GM12873 (cell line): ENCODE measurements around the gene SH2D7.

Experiments
- TF ChIP-seq, protein P1 (sequence below): IDR thresholded peaks from 2 replicates; pipeline ENCODE4 v1.5.1; 2012; ENCODE audit warnings: low read depth, mild to moderate bottlenecking, moderate library complexity, low read length, control low read depth; ENCODE audit not compliant: insufficient read depth; ENCODE audit errors: missing control alignments

SH2D7 gene

DNA sequence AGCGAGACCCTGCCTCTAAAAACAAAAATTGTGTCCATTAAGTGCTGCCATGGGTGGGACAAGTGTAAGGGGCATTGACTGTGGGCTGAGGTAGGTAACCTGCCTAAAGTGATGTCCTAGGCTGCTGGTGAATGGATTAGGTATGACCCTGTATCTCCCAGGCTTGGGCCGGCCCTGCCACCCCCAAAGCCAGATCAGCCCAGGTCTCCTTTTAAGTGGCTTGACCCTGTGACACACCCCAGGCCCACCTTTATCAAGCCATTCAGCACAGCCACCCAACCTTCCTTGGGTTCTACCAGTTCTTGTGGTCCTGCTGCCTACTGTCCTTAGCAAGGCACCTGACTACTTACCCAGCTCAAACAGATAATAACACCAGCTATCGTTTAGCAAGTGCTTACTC, 20.2 kb downstream of the SH2D7 start:
- TF ChIP-seq, protein P1, sequence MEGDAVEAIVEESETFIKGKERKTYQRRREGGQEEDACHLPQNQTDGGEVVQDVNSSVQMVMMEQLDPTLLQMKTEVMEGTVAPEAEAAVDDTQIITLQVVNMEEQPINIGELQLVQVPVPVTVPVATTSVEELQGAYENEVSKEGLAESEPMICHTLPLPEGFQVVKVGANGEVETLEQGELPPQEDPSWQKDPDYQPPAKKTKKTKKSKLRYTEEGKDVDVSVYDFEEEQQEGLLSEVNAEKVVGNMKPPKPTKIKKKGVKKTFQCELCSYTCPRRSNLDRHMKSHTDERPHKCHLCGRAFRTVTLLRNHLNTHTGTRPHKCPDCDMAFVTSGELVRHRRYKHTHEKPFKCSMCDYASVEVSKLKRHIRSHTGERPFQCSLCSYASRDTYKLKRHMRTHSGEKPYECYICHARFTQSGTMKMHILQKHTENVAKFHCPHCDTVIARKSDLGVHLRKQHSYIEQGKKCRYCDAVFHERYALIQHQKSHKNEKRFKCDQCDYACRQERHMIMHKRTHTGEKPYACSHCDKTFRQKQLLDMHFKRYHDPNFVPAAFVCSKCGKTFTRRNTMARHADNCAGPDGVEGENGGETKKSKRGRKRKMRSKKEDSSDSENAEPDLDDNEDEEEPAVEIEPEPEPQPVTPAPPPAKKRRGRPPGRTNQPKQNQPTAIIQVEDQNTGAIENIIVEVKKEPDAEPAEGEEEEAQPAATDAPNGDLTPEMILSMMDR: no peak

DNA sequence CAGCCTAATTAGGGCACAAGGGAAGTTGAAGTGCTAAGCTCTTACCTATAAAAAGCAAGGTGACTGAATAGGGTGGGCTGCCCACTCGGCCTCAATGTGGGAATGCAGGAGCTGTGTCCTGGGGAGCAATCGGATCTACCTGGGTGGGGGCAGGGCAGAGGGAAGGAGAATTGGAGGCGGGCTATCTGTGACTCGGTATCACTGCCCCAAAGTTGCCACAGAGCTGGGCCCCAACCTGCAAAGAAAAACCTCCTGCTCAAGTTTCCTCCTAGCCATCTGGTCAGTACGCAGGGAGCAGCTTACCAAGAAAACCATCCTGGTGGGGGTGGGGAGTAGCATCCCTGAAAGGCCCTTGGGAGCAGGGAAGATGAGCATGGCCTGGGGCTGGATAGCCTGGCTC, 28.2 kb downstream of the SH2D7 start:
- TF ChIP-seq, protein P1: no peak

- TF ChIP-seq, protein P1: no peak
Measured at GRCh38 chr15:78125267-78125666, 32.9 kb downstream of the SH2D7 start.

GRCh38 chr15:78127882-78128281, 35.5 kb downstream of the SH2D7 start:
- TF ChIP-seq, protein P1: no peak

DNA sequence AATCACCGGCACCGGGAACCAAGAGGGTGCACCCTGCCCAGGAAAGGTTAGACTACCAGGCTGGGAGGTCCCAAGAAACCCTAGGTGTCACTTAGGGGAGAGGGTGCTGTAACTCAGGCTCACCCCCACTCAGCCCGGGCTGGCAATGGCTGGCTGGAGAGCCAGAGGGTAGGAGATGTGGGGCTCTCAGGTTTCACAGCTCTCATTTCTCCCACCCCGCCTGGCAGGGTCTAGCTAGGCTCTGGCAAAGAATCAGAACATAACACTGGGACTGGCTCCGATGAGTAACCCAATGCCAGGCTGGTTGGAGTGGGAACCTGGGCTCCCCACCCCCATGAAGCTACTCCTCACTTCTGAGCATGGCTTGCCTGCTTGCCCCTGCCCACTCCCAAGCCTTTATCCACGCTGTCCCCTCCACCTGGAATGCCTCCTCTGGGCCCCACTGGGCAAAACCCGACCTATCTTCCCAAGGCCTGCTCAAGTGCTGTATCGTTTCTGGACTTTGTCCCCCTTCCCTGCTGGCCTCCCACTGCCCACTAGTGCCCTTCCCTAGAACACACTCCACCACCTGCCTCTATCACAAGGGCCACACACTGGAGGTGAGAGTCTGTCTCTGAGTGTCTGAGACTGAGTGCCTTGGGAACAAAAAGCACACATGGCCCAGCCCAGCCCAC, 36.9 kb downstream of the SH2D7 start:
- TF ChIP-seq, protein P1: no peak

- TF ChIP-seq, protein P1: no peak
Measured at GRCh38 chr15:78129751-78130287, 37.5 kb downstream of the SH2D7 start.

GRCh38 chr15:78130466-78131294, 38.3 kb downstream of the SH2D7 start:
- TF ChIP-seq, protein P1: no peak
